NOMO-1 (cell line): ENCODE measurements around the gene AGPAT1.
"Not testable (repeated sequence)": the region's sequence is repeated elsewhere in the genome, so short reads cannot be mapped to it uniquely, and the experiment has no call there.

Source experiments
- DNase-seq, 2 experiments: peaks; one replicate each; lab custom pipeline; 2025; ENCODE audit not compliant: unreplicated experiment in 2 of 2; lab: John Stamatoyannopoulos, UW

The AGPAT1 gene

GRCh38 chr6:32187725-32188380 lies 12.0 kb upstream of the AGPAT1 start:
- DNase-seq: not testable (repeated sequence)

- no peak for DNase-seq
These were observed 11.3 kb upstream of the AGPAT1 start for GRCh38 chr6:32187009-32187709.

- DNase-seq: not testable (repeated sequence)
These were observed 10.4 kb upstream of the AGPAT1 start for GRCh38 chr6:32186151-32186840.

GRCh38 chr6:32185681-32186131 lies 9.8 kb upstream of the AGPAT1 start:
- DNase-seq: peak; percentile 31 to 66

- DNase-seq: no peak
These were observed 8.3 kb upstream of the AGPAT1 start, which contains the start of gene AGER for GRCh38 chr6:32184084-32184640. Gene AGER, minus strand, starts transcription at chr6:32184253. Its CDS starts 31 bp downstream, at chr6:32184222.

- no peak for DNase-seq
These were observed 7.7 kb upstream of the AGPAT1 start for GRCh38 chr6:32183483-32184083.

- no peak for DNase-seq
These were observed 7.1 kb upstream of the AGPAT1 start for GRCh38 chr6:32183030-32183429.

GRCh38 chr6:32182555-32182981 lies 6.7 kb upstream of the AGPAT1 start:
- no peak for DNase-seq

GRCh38 chr6:32181915-32182529 lies 6.1 kb upstream of the AGPAT1 start:
- DNase-seq: no peak

- no peak for DNase-seq
These were observed 5.3 kb upstream of the AGPAT1 start for GRCh38 chr6:32181148-32181702.

- no peak for DNase-seq
These were observed 4.0 kb upstream of the AGPAT1 start for GRCh38 chr6:32179766-32180405.

GRCh38 chr6:32178547-32179440 lies 2.9 kb upstream of the AGPAT1 start:
- DNase-seq: no peak

- peak; percentile 99 to 100 for DNase-seq
These were observed 2.1 kb upstream of the AGPAT1 start, which contains the start of gene RNF5 for GRCh38 chr6:32177788-32178546. Gene RNF5, plus strand, starts transcription at chr6:32178405. Its CDS starts 107 bp downstream, at chr6:32178512.

GRCh38 chr6:32177183-32177787 lies 1.4 kb upstream of the AGPAT1 start:
- peak in 1 of 2 experiments; percentile 63 for DNase-seq

- no peak for DNase-seq
These were observed 745 bp upstream of the AGPAT1 start for GRCh38 chr6:32176476-32177182.

GRCh38 chr6:32175322-32175710 lies 568 bp downstream of the AGPAT1 start:
- no peak for DNase-seq

- DNase-seq: no peak
These were observed 1.5 kb downstream of the AGPAT1 start for GRCh38 chr6:32174416-32174815.
